ENCODE results near the gene PTPN1.
"Not testable (repeated sequence)": the region's sequence is repeated elsewhere in the genome, so short reads cannot be mapped to it uniquely, and the experiment has no call there.

PTPN1 gene

GRCh38 chr20:50595988-50596693, 86.0 kb downstream of the PTPN1 start:
- no peak for DNase-seq

- no peak for DNase-seq
Observed at GRCh38 chr20:50596694-50597021, 86.5 kb downstream of the PTPN1 start.

- no peak for DNase-seq
Observed at GRCh38 chr20:50597406-50597969, 87.3 kb downstream of the PTPN1 start.

GRCh38 chr20:50598074-50598473, 87.9 kb downstream of the PTPN1 start:
- DNase-seq, result no peak

GRCh38 chr20:50598768-50599167, 88.6 kb downstream of the PTPN1 start:
- DNase-seq, result not testable (repeated sequence)

GRCh38 chr20:50600281-50600895, 90.2 kb downstream of the PTPN1 start:
- no peak for DNase-seq

GRCh38 chr20:50601511-50602431, 91.6 kb downstream of the PTPN1 start:
- DNase-seq, result no peak

GRCh38 chr20:50602432-50603088, 92.4 kb downstream of the PTPN1 start:
- DNase-seq, result no peak

GRCh38 chr20:50604451-50604850, 94.3 kb downstream of the PTPN1 start:
- no peak for DNase-seq

DNA sequence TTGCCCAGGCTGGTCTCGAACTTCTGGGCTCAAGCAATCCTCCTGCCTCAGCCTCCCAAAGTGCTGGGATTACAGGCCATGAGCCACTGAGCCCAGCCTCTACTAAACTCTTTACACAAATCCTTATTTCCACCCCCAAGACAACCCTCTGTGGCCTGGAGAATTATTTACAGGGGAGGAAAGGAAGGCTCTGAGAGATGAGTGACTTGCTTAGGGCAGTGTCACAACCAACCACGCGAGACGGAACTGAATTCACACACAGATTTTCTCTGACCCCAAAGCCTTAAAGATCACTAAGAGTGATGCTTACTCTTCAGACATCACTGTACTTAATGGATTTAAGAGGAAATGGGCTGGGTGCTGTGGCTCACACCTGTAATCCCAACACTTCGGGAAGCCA, 95.0 kb downstream of the PTPN1 start:
- no peak for DNase-seq

DNA sequence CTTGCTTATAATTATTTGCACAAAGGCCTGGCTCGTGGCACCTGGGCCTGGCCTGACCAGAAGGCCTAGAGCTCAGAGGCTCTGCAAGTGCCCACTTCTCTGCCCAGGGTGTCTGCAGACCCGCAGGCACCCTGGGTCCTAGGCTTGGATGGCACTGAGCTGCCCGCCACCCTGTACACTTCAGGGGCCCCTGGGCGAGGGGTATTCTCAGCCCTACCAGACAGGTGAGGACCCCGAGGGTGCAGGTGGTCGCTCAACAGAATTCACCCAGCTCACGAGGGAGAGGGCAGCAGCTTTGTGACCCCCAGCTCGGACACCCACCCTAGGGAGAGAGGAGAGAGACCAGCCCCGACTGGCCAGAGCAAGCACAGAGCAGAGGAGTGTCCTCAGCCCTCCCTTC, 97.3 kb downstream of the PTPN1 start:
- DNase-seq, result no peak

- no peak for DNase-seq
Observed at GRCh38 chr20:50607850-50608749, 97.9 kb downstream of the PTPN1 start.

DNA sequence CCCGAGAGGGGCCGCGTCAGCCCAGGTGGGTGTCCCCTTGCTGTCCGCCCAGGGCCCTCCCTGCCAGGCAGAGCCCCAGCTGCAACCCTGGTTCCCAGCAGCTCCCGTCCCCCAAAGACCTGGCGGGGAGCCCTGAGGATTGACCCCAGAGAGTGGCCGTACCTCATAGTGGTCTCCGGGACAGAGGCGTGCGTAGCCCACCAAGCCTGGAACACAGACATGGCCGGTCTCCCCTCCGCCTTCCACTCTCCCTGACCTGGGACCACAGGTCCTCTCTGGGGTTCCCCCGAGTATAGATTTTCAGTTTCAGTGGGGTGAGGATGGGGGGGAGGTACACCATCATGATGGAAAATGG, 98.5 kb downstream of the PTPN1 start:
- no peak for DNase-seq

DNA sequence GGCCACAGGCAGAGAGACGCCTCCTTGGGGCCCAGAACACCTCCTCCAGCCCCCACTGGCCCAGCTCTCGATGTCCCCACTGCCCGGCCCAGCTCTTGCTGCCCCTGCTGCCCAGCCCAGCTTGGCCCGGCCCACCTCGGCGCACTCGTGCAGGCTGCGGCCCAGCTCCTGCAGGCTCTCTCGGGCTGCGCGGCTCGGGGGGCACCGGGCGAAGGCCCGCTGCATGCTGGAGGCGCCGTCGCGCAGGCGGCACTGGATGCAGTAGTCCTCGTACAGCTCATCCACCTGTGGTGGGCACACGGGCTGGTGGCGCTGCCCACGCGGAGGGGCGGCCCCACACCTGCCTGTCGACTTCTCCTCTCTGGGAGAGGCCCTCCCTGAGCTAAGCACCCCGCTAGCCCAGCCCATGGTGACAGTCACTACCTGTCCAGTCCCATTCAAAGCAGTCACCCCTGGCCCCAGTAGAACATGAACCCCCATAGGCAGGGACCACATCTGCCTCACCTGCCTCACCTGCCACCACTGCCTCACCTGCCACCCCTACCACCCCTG, 99.3 kb downstream of the PTPN1 start:
- no peak for DNase-seq

GRCh38 chr20:50610212-50610718, 100.1 kb downstream of the PTPN1 start:
- DNase-seq, result no peak

GRCh38 chr20:50611128-50611810, 101.1 kb downstream of the PTPN1 start:
- no peak for DNase-seq

DNA sequence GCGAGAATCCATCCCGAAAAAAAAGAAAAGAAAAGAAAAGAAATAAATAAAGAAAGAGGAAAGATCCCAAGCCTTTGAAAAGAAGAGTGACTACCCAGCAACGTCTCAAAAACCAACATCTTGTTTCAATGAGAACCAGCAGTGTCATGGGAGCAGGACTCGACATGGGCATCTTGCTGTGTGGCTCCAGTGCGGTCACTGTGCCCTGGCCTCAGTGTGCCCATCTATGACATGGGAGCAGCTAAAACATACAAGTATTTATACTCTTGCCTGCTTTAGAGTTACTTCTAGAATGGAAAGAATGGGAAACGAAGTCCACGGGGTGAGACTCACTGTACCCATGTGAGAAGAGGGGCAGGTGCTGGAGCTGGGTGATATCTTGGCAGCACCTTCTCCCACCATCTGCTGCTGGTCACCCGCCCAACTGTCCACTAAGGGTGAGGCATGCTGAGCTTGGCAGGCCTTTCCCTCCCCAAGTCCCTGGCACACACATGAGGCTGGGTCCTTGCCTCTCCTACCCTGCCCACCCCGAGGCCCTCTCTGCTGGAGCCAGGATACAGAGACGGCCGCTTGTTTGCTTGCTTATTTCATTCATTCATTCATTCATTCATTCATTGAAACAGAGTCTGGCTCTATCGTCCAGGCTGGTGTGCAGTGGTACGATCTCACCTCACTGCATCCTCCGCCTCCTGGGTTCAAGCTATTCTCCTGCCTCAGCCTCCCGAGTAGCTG, 103.4 kb downstream of the PTPN1 start:
- no peak for DNase-seq

- no peak for DNase-seq
Observed at GRCh38 chr20:50615407-50615806, 105.2 kb downstream of the PTPN1 start.

DNA sequence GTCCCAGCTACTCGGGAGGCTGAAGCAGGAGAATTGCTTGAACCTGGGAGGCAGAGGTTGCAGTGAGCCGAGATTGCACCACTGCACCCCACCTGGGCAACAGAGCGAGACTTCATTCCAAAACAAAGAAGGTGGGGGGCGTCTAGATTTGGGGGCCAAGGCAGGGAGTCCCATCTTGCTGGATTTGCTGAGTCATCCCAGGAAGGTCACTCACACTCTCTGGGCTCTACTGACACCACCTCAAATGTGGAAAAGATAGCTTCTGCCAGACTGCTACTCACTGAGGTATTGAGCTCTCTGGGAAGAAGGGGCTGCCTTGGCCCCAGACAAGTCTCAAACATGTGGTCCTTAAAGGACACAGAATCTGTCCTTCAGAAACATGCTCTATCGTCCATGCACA, 106.8 kb downstream of the PTPN1 start:
- no peak for DNase-seq

- DNase-seq, result no peak
Observed at GRCh38 chr20:50618537-50618936, 108.4 kb downstream of the PTPN1 start.

Data from hematopoietic multipotent progenitor cell treated with erythropoietin and hydrocortisone succinate and interleukin-3 and kit ligand, for 8 days (in vitro differentiated cells).